Gastrocnemius medialis (tissue), 4 donors: ENCODE measurements around the gene ZNF281. TPM values are rescaled to one million over a fixed set of nuclear protein-coding genes. Genes with fewer than 3 reads are reported as not detected.

Source experiments
- ATAC-seq, 2 donors: fragments of 150-250 bp; one replicate each; pipeline ENCODE4 v1.9.1; 2016
- DNase-seq, 2 donors: peaks; one replicate each; pipeline ENCODE4 v3.0.0-alpha.2; 2019
- H3K27ac ChIP-seq, 4 donors: fragments of 200-600 bp; sonication (generic); 1 replicate in 1 of 4; 2 replicates in 3 of 4; pipeline ENCODE4 v1.5.1; 2016 to 2018; ENCODE audit warnings: mild to moderate bottlenecking in 2 of 4, moderate library complexity in 1 of 4
- H3K27me3 ChIP-seq, 3 donors: fragments of 200-600 bp; sonication (generic) in 2 of 3; 1 replicate in 1 of 3; 2 replicates in 2 of 3; pipeline versions ENCODE4 v1.5.1 to v1.6.0; 2016 to 2019; ENCODE audit warnings: mild to moderate bottlenecking in 1 of 3, moderate library complexity in 1 of 3
- H3K36me3 ChIP-seq, 2 donors: fragments of 200-600 bp; sonication (generic) in 1 of 2; one replicate each; pipeline ENCODE4 v1.5.1; 2017 to 2018
- H3K4me1 ChIP-seq, 2 donors: fragments of 200-600 bp; sonication (generic) in 1 of 2; one replicate each; pipeline ENCODE4 v1.5.1; 2016 to 2017; ENCODE audit warnings: mild to moderate bottlenecking in 2 of 2
- H3K4me3 ChIP-seq, 4 donors: fragments of 200-600 bp; sonication (generic) in 3 of 4; 1 replicate in 1 of 4; 2 replicates in 3 of 4; pipeline ENCODE4 v1.5.1; 2016 to 2019; ENCODE audit warnings: mild to moderate bottlenecking in 2 of 4
- H3K9me3 ChIP-seq, 3 donors: fragments of 200-600 bp; sonication (generic) in 2 of 3; 1 replicate in 1 of 3; 2 replicates in 2 of 3; pipeline ENCODE4 v1.5.1; 2016 to 2019
- CTCF ChIP-seq, 5 experiments: fragments of 450-650 bp in 3 of 5; fragments of 200-600 bp in 2 of 5; sonication (generic) in 2 of 5; IDR thresholded peaks in 4 of 5; conservative IDR thresholded peaks in 1 of 5; 1 replicate in 4 of 5; 2 replicates in 1 of 5; pipeline ENCODE4 v1.5.1; 2016 to 2019; ENCODE audit warnings: antibody characterized with exemption in 5 of 5, mild to moderate bottlenecking in 3 of 5, moderate library complexity in 3 of 5
- POLR2A ChIP-seq, 2 donors: fragments of 450-650 bp; IDR thresholded peaks; one replicate each; pipeline ENCODE4 v1.6.1; 2017; ENCODE audit warnings: antibody characterized with exemption in 2 of 2, mild to moderate bottlenecking in 2 of 2, moderate library complexity in 2 of 2
- in situ Hi-C, 4 donors: fragments of 200-750 bp; cut with MboI; loops; one replicate each; pipeline versions ENCODE4 v1.15.0 to v1.8.0; 2017; ENCODE audit warnings: low sequenced_read_pairs in 4 of 4
- intact Hi-C: fragments of 100-400 bp; cut with DNase I; formaldehyde crosslinking; loops from one replicate; pipeline ENCODE4 v1.15.1; 2023; ENCODE audit warnings: low total_unique reads
- total RNA-seq, 4 donors: library from RNA; depleted of rRNA; stranded (reverse); fragments of >200 nt; gene quantifications; one replicate each; pipeline versions ENCODE4 v1.1.0 to v1.2.3, GENCODE V29; 2016

Gene ZNF281
- total RNA-seq, 4 donors from 2014 or later, result 4.9 to 12.4 (median 9.8) TPM

- Histone ChIP-seq H3K4me1 (peaks cover 23 to 37% of the 10 kb centered on the region in 2 donors), H3K27me3 (no peaks in the 10 kb centered on the region), H3K36me3 (peaks cover 0 to 10% of the 10 kb centered on the region in 2 donors), H3K4me3 (no peak overlapping the region), H3K27ac (no peak overlapping the region), H3K9me3 (no peaks in the 10 kb centered on the region)
- TF ChIP-seq CTCF (IDR thresholded peaks at IDR 0.05 in 4 of 5, conservative IDR thresholded peaks at IDR 0.05 in 1 of 5) (no peak), POLR2A (IDR thresholded peaks at IDR 0.05) (no peak)
- in situ Hi-C loops, result no loop called here
- DNase-seq (no peak), ATAC-seq (no peak)
- intact Hi-C loops, result no loop called here
Observed at GRCh38 chr1:200401263-200401662, 8.6 kb downstream of the ZNF281 start.

GRCh38 chr1:200400556-200400955 lies 9.3 kb downstream of the ZNF281 start:
- H3K4me3 ChIP-seq, result no peak overlapping the region
- TF ChIP-seq CTCF (IDR thresholded peaks at IDR 0.05 in 4 of 5, conservative IDR thresholded peaks at IDR 0.05 in 1 of 5) (no peak), POLR2A (IDR thresholded peaks at IDR 0.05) (no peak)
- no peak for DNase-seq
- H3K27me3 ChIP-seq, result no peaks in the 10 kb centered on the region
- H3K27ac ChIP-seq, result no peak overlapping the region
- intact Hi-C loops, result no loop called here
- in situ Hi-C loops, result no loop called here
- H3K36me3 ChIP-seq, result peaks cover 0 to 7% of the 10 kb centered on the region in 2 donors
- no peak for ATAC-seq
- peaks cover 15 to 30% of the 10 kb centered on the region in 2 donors for H3K4me1 ChIP-seq
- H3K9me3 ChIP-seq, result no peaks in the 10 kb centered on the region

- peaks cover 9 to 24% of the 10 kb centered on the region in 2 donors for H3K4me1 ChIP-seq
- no peak for TF ChIP-seq CTCF (IDR thresholded peaks at IDR 0.05 in 4 of 5, conservative IDR thresholded peaks at IDR 0.05 in 1 of 5)
- H3K9me3 ChIP-seq, result no peaks in the 10 kb centered on the region
- no peaks in the 10 kb centered on the region for H3K27me3 ChIP-seq
- intact Hi-C loops, result no loop called here
- H3K27ac ChIP-seq, result no peak overlapping the region
- peaks cover 0 to 7% of the 10 kb centered on the region in 2 donors for H3K36me3 ChIP-seq
- no peak for DNase-seq
- ATAC-seq, result no peak
- in situ Hi-C loops, result no loop called here
- H3K4me3 ChIP-seq, result no peak overlapping the region
Observed at GRCh38 chr1:200399860-200400259, 10.0 kb downstream of the ZNF281 start.

GRCh38 chr1:200398373-200398772 lies 11.5 kb downstream of the ZNF281 start:
- in situ Hi-C loops (no loop called here), intact Hi-C loops (no loop called here)
- no peaks in the 10 kb centered on the region for H3K27me3 ChIP-seq
- no peak for TF ChIP-seq POLR2A (IDR thresholded peaks at IDR 0.05)
- no peak for TF ChIP-seq CTCF (IDR thresholded peaks at IDR 0.05 in 4 of 5, conservative IDR thresholded peaks at IDR 0.05 in 1 of 5)
- no peak for DNase-seq
- H3K4me1 ChIP-seq, result peaks cover 9 to 18% of the 10 kb centered on the region in 2 donors
- H3K9me3 ChIP-seq, result no peaks in the 10 kb centered on the region
- no peak overlapping the region for H3K4me3 ChIP-seq
- no peaks in the 10 kb centered on the region for H3K36me3 ChIP-seq
- H3K27ac ChIP-seq, result no peak overlapping the region
- no peak for ATAC-seq

GRCh38 chr1:200392625-200393185 lies 17.1 kb downstream of the ZNF281 start:
- H3K27ac ChIP-seq, result no peak overlapping the region
- no peak overlapping the region for H3K4me3 ChIP-seq
- no peaks in the 10 kb centered on the region for H3K9me3 ChIP-seq
- no peaks in the 10 kb centered on the region for H3K36me3 ChIP-seq
- in situ Hi-C loops (no loop called here), intact Hi-C loops (no loop called here)
- no peaks in the 10 kb centered on the region for H3K27me3 ChIP-seq
- H3K4me1 ChIP-seq, result no peaks in the 10 kb centered on the region
- no peak for DNase-seq
- ATAC-seq, result no peak
- no peak for TF ChIP-seq CTCF (IDR thresholded peaks at IDR 0.05 in 4 of 5, conservative IDR thresholded peaks at IDR 0.05 in 1 of 5)
- TF ChIP-seq POLR2A (IDR thresholded peaks at IDR 0.05), result no peak
